ENCODE data around the gene PLAU.
A peak's percentile ranks its signal among the peaks of the same experiment; 100 is the strongest.

Gene PLAU

GRCh38 chr10:73932620-73933112 lies 21.7 kb downstream of the PLAU start:
- Histone ChIP-seq H3K79me1 (ENCODE audit: low read length) (peaks cover 8% of the 10 kb centered on the region), H2AFZ (ENCODE audit: insufficient read depth, low read length, poor library complexity) (peak overlapping the region; percentile 6), H2AK5ac (ENCODE audit: low read length) (no peak overlapping the region), H2BK12ac (ENCODE audit: low read length) (peak overlapping the region; percentile 76), H3K4me2 (ENCODE audit: low read length) (no peak overlapping the region), H3K23ac (ENCODE audit: low read length) (no peak overlapping the region), H3K27ac (ENCODE audit: low read depth, low read length) (no peak overlapping the region), H4K8ac (ENCODE audit: low read depth, low read length) (no peak overlapping the region), H3K4ac (ENCODE audit: low read depth, low read length) (no peak overlapping the region), H3K9me3 (ENCODE audit: insufficient read depth, low read depth, low read length) (no peaks in the 10 kb centered on the region), H3K27me3 (ENCODE audit: insufficient read depth, low read length) (no peaks in the 10 kb centered on the region), H3K79me2 (ENCODE audit: control insufficient read depth, insufficient read depth, low read length, poor library complexity) (no peaks in the 10 kb centered on the region), H4K12ac (ENCODE audit: low read depth, low read length) (no peak overlapping the region), H2BK5ac (ENCODE audit: low read depth, low read length, poor library complexity) (no peak overlapping the region), H4K91ac (ENCODE audit: low read depth, low read length) (peak overlapping the region; percentile 58), H3K36me3 (ENCODE audit: control insufficient read depth in 1 of 2, insufficient read depth in 2 of 2, low read length in 2 of 2) (no peaks in the 10 kb centered on the region), H2BK120ac (ENCODE audit: insufficient read depth, low read length, poor library complexity) (peak overlapping the region; percentile 68), H3K4me1 (ENCODE audit: control insufficient read depth in 1 of 2, insufficient read depth in 2 of 2, low read length in 2 of 2) (peaks cover 12% of the 10 kb centered on the region in 2 experiments), H3K14ac (ENCODE audit: low read length) (peak overlapping the region; percentile 15), H3K9ac (ENCODE audit: low read length) (no peak overlapping the region), H3K4me3 (ENCODE audit: low read depth, low read length) (no peak overlapping the region), H3K18ac (ENCODE audit: low read length) (no peak overlapping the region)
- DNase-seq, result no peak
- no CpG with 5 or more reads among the region's 6 CpGs for WGBS (ENCODE audit: extremely low coverage, insufficient coverage, insufficient read length)

GRCh38 chr10:73934074-73934473 lies 23.1 kb downstream of the PLAU start:
- Histone ChIP-seq H4K12ac (ENCODE audit: low read depth, low read length) (no peak overlapping the region), H3K79me2 (ENCODE audit: control insufficient read depth, insufficient read depth, low read length, poor library complexity) (no peaks in the 10 kb centered on the region), H3K79me1 (ENCODE audit: low read length) (peaks cover 8% of the 10 kb centered on the region), H2BK120ac (ENCODE audit: insufficient read depth, low read length, poor library complexity) (no peak overlapping the region), H3K4me1 (ENCODE audit: control insufficient read depth in 1 of 2, insufficient read depth in 2 of 2, low read length in 2 of 2) (peaks cover 12% of the 10 kb centered on the region in 2 experiments), H2BK12ac (ENCODE audit: low read length) (no peak overlapping the region), H3K14ac (ENCODE audit: low read length) (no peak overlapping the region), H2BK5ac (ENCODE audit: low read depth, low read length, poor library complexity) (no peak overlapping the region), H2AK5ac (ENCODE audit: low read length) (no peak overlapping the region), H4K91ac (ENCODE audit: low read depth, low read length) (no peak overlapping the region), H3K27me3 (ENCODE audit: insufficient read depth, low read length) (no peaks in the 10 kb centered on the region), H3K27ac (ENCODE audit: low read depth, low read length) (no peak overlapping the region), H4K8ac (ENCODE audit: low read depth, low read length) (no peak overlapping the region), H3K4me3 (ENCODE audit: low read depth, low read length) (no peak overlapping the region), H3K4me2 (ENCODE audit: low read length) (no peak overlapping the region), H3K4ac (ENCODE audit: low read depth, low read length) (no peak overlapping the region), H3K9ac (ENCODE audit: low read length) (no peak overlapping the region), H2AFZ (ENCODE audit: insufficient read depth, low read length, poor library complexity) (no peak overlapping the region), H3K23ac (ENCODE audit: low read length) (no peak overlapping the region), H3K18ac (ENCODE audit: low read length) (no peak overlapping the region), H3K36me3 (ENCODE audit: control insufficient read depth in 1 of 2, insufficient read depth in 2 of 2, low read length in 2 of 2) (no peaks in the 10 kb centered on the region), H3K9me3 (ENCODE audit: insufficient read depth, low read depth, low read length) (no peaks in the 10 kb centered on the region)
- DNase-seq, result no peak
- no CpG with 5 or more reads among the region's 4 CpGs for WGBS (ENCODE audit: extremely low coverage, insufficient coverage, insufficient read length)

- DNase-seq, result no peak
- no peak overlapping the region for H3K18ac ChIP-seq (ENCODE audit: low read length)
- H3K79me1 ChIP-seq (ENCODE audit: low read length), result peaks cover 13% of the 10 kb centered on the region
- no peak overlapping the region for H4K8ac ChIP-seq (ENCODE audit: low read depth, low read length)
- H3K9me3 ChIP-seq (ENCODE audit: insufficient read depth, low read depth, low read length), result no peaks in the 10 kb centered on the region
- no peak overlapping the region for H3K4ac ChIP-seq (ENCODE audit: low read depth, low read length)
- H3K27ac ChIP-seq (ENCODE audit: low read depth, low read length), result no peak overlapping the region
- no peak overlapping the region for H4K12ac ChIP-seq (ENCODE audit: low read depth, low read length)
- H3K4me2 ChIP-seq (ENCODE audit: low read length), result no peak overlapping the region
- H3K27me3 ChIP-seq (ENCODE audit: insufficient read depth, low read length), result no peaks in the 10 kb centered on the region
- no peak overlapping the region for H3K23ac ChIP-seq (ENCODE audit: low read length)
- H3K14ac ChIP-seq (ENCODE audit: low read length), result no peak overlapping the region
- no peak overlapping the region for H4K91ac ChIP-seq (ENCODE audit: low read depth, low read length)
- no peak overlapping the region for H2AK5ac ChIP-seq (ENCODE audit: low read length)
- H2BK12ac ChIP-seq (ENCODE audit: low read length), result no peak overlapping the region
- H2BK120ac ChIP-seq (ENCODE audit: insufficient read depth, low read length, poor library complexity), result no peak overlapping the region
- H2AFZ ChIP-seq (ENCODE audit: insufficient read depth, low read length, poor library complexity), result no peak overlapping the region
- H3K79me2 ChIP-seq (ENCODE audit: control insufficient read depth, insufficient read depth, low read length, poor library complexity), result no peaks in the 10 kb centered on the region
- no CpG with 5 or more reads among the region's 3 CpGs for WGBS (ENCODE audit: extremely low coverage, insufficient coverage, insufficient read length)
- no peak overlapping the region for H2BK5ac ChIP-seq (ENCODE audit: low read depth, low read length, poor library complexity)
- no peaks in the 10 kb centered on the region for H3K36me3 ChIP-seq (ENCODE audit: control insufficient read depth in 1 of 2, insufficient read depth in 2 of 2, low read length in 2 of 2)
- H3K4me1 ChIP-seq (ENCODE audit: control insufficient read depth in 1 of 2, insufficient read depth in 2 of 2, low read length in 2 of 2), result peaks cover 9 to 14% of the 10 kb centered on the region in 2 experiments
- no peak overlapping the region for H3K9ac ChIP-seq (ENCODE audit: low read length)
- H3K4me3 ChIP-seq (ENCODE audit: low read depth, low read length), result no peak overlapping the region
Measured at GRCh38 chr10:73935895-73936294, 25.0 kb downstream of the PLAU start.

GRCh38 chr10:73937333-73938043 lies 26.6 kb downstream of the PLAU start:
- no peak overlapping the region for H3K27ac ChIP-seq (ENCODE audit: low read depth, low read length)
- no peaks in the 10 kb centered on the region for H3K79me2 ChIP-seq (ENCODE audit: control insufficient read depth, insufficient read depth, low read length, poor library complexity)
- H2BK5ac ChIP-seq (ENCODE audit: low read depth, low read length, poor library complexity), result no peak overlapping the region
- no peaks in the 10 kb centered on the region for H3K27me3 ChIP-seq (ENCODE audit: insufficient read depth, low read length)
- no peak overlapping the region for H3K4me3 ChIP-seq (ENCODE audit: low read depth, low read length)
- H3K18ac ChIP-seq (ENCODE audit: low read length), result no peak overlapping the region
- H3K4ac ChIP-seq (ENCODE audit: low read depth, low read length), result no peak overlapping the region
- H4K8ac ChIP-seq (ENCODE audit: low read depth, low read length), result no peak overlapping the region
- H3K14ac ChIP-seq (ENCODE audit: low read length), result no peak overlapping the region
- no peak overlapping the region for H3K23ac ChIP-seq (ENCODE audit: low read length)
- no peak overlapping the region for H4K12ac ChIP-seq (ENCODE audit: low read depth, low read length)
- no peak for DNase-seq
- no CpG with 5 or more reads among the region's 5 CpGs for WGBS (ENCODE audit: extremely low coverage, insufficient coverage, insufficient read length)
- H2AK5ac ChIP-seq (ENCODE audit: low read length), result no peak overlapping the region
- H4K91ac ChIP-seq (ENCODE audit: low read depth, low read length), result peak overlapping the region; percentile 7
- H3K79me1 ChIP-seq (ENCODE audit: low read length), result peaks cover 11% of the 10 kb centered on the region
- H2BK120ac ChIP-seq (ENCODE audit: insufficient read depth, low read length, poor library complexity), result no peak overlapping the region
- no peak overlapping the region for H2AFZ ChIP-seq (ENCODE audit: insufficient read depth, low read length, poor library complexity)
- H3K9ac ChIP-seq (ENCODE audit: low read length), result no peak overlapping the region
- no peaks in the 10 kb centered on the region for H3K9me3 ChIP-seq (ENCODE audit: insufficient read depth, low read depth, low read length)
- H3K4me1 ChIP-seq (ENCODE audit: control insufficient read depth in 1 of 2, insufficient read depth in 2 of 2, low read length in 2 of 2), result peaks cover 0 to 6% of the 10 kb centered on the region in 2 experiments
- H3K36me3 ChIP-seq (ENCODE audit: control insufficient read depth in 1 of 2, insufficient read depth in 2 of 2, low read length in 2 of 2), result no peaks in the 10 kb centered on the region
- H3K4me2 ChIP-seq (ENCODE audit: low read length), result no peak overlapping the region
- no peak overlapping the region for H2BK12ac ChIP-seq (ENCODE audit: low read length)
